Measurements from ENCODE around the gene PHACTR4.
A peak's percentile ranks its signal among the peaks of the same experiment; 100 is the strongest.

- TF ChIP-seq RXRA (IDR thresholded peaks at IDR 0.05; ENCODE audit: insufficient read depth, low read depth, low read length) (no peak), ZNF274 (IDR thresholded peaks at IDR 0.05; ENCODE audit: borderline replicate concordance, extremely low read depth, low read length) (no peak), RAD21 (IDR thresholded peaks at IDR 0.05 in 1 of 2, conservative IDR thresholded peaks at IDR 0.05 in 1 of 2; ENCODE audit: low read depth in 2 of 2, low read length in 2 of 2) (no peak), EZH2 (IDR thresholded peaks at IDR 0.05; ENCODE audit: low read depth, low read length, severe bottlenecking) (no peak), POLR2A (IDR thresholded peaks at IDR 0.05; ENCODE audit: control extremely low read depth in 1 of 2, low read depth in 2 of 2, low read length in 2 of 2) (peak in 1 of 2 experiments; percentile 87; a peak in 1 of 3 replicates), JUND (IDR thresholded peaks at IDR 0.05; ENCODE audit: low read length) (no peak), GABPA (IDR thresholded peaks at IDR 0.05; ENCODE audit: borderline replicate concordance, insufficient read depth, low read length) (no peak), YY1 (IDR thresholded peaks at IDR 0.05; ENCODE audit: low read depth, low read length) (no peak), SP4 (IDR thresholded peaks at IDR 0.05; ENCODE audit: low read length) (no peak), POLR2AphosphoS5 (IDR thresholded peaks at IDR 0.05; ENCODE audit: low read depth, low read length) (peak; percentile 99), EP300 (IDR thresholded peaks at IDR 0.05; ENCODE audit: borderline replicate concordance in 1 of 2, low read depth in 2 of 2, low read length in 2 of 2) (no peak)
- TF ChIP-seq, protein P1, sequence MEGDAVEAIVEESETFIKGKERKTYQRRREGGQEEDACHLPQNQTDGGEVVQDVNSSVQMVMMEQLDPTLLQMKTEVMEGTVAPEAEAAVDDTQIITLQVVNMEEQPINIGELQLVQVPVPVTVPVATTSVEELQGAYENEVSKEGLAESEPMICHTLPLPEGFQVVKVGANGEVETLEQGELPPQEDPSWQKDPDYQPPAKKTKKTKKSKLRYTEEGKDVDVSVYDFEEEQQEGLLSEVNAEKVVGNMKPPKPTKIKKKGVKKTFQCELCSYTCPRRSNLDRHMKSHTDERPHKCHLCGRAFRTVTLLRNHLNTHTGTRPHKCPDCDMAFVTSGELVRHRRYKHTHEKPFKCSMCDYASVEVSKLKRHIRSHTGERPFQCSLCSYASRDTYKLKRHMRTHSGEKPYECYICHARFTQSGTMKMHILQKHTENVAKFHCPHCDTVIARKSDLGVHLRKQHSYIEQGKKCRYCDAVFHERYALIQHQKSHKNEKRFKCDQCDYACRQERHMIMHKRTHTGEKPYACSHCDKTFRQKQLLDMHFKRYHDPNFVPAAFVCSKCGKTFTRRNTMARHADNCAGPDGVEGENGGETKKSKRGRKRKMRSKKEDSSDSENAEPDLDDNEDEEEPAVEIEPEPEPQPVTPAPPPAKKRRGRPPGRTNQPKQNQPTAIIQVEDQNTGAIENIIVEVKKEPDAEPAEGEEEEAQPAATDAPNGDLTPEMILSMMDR (IDR thresholded peaks at IDR 0.05; ENCODE audit: control extremely low read depth in 1 of 3, insufficient read depth in 1 of 3, low read depth in 1 of 3, low read length in 3 of 3) = no peak
- TF ChIP-seq, protein P2, sequence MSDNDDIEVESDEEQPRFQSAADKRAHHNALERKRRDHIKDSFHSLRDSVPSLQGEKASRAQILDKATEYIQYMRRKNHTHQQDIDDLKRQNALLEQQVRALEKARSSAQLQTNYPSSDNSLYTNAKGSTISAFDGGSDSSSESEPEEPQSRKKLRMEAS (IDR thresholded peaks at IDR 0.05) = 0 out of 2 replicates have a peak, but pooled peaks have one; percentile 22
Observed at GRCh38 chr1:28507247-28507645, 137.7 kb downstream of the PHACTR4 start.

Data from H1 (cell line).